ENCODE results near the gene SLX4IP. TPM values are rescaled to one million over a fixed set of nuclear protein-coding genes. Genes with fewer than 3 reads are reported as not detected.

The SLX4IP gene
- total RNA-seq, 1 experiment from 2014 or later, result 5.4 TPM

DNA sequence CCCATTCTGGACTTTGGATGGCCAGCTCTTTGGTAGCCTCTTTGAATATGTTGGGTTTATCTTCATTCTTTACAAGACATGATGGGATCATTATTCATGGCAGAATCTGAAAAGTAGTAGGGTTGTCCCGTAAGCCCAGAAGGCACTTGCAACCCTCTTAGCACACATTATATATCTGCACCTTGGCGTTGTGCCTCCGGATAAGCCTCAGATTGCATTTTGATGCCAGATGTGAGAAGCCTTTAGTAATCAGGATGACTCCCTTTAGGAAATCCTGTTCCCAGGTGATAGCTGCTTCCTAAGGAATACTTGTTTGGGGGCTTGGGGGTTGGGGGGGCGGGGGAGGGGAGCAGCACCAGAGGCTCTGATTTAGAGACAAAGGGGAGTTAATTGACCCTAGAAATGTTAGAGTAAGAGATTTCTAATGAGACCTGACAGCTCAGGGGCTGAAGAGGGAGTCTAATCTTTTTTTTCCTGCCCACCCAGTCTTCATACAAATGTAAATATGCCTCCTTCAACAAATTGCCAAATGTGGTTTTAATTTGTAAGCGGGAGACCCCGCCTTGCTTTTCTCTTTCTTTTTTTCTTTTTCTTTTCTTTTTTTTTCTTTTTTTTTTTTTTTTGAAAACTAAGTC lies 183.6 kb downstream of the SLX4IP start:
- TF ChIP-seq, protein P1, sequence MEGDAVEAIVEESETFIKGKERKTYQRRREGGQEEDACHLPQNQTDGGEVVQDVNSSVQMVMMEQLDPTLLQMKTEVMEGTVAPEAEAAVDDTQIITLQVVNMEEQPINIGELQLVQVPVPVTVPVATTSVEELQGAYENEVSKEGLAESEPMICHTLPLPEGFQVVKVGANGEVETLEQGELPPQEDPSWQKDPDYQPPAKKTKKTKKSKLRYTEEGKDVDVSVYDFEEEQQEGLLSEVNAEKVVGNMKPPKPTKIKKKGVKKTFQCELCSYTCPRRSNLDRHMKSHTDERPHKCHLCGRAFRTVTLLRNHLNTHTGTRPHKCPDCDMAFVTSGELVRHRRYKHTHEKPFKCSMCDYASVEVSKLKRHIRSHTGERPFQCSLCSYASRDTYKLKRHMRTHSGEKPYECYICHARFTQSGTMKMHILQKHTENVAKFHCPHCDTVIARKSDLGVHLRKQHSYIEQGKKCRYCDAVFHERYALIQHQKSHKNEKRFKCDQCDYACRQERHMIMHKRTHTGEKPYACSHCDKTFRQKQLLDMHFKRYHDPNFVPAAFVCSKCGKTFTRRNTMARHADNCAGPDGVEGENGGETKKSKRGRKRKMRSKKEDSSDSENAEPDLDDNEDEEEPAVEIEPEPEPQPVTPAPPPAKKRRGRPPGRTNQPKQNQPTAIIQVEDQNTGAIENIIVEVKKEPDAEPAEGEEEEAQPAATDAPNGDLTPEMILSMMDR (IDR thresholded peaks at IDR 0.05; ENCODE audit: unreplicated experiment), result no peak

DNA sequence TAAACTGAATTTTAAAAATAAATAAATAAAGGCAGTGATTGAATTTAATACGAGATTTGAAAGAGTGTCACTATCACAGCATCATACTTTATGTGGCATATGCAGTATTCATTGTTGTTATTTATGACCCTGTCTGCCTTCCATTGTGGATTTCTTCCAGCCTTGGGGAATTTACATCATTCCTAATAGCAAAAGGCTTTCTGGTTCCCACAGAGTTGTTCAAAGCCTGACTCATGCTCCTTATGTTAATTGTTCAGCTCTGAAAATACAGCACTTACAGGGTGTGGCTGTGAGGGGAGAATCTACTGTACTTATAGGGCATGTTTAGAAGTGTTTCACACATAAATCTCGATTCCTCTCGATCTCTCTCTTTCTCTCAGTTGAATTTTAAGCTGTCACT lies 184.3 kb downstream of the SLX4IP start:
- intact Hi-C loops (cut with micrococcal nuclease; ENCODE audit: unreplicated experiment), result no loop called here
- BruUV-seq (replicated peaks), result no TSS peak
- CTCF ChIA-PET, result interaction anchor here (0.6 kb wide), 1 partner anchor 1831 kb away, joined by 3 read pairs; no protein-coding TSS in a partner anchor

More for the DNA sequence above, 183.6 kb downstream of the SLX4IP start:
- Mint-ChIP-seq H3K4me1 (ENCODE audit: low read depth, unreplicated experiment) (no peaks in the 10 kb centered on the region), H3K27ac (ENCODE audit: unreplicated experiment) (no peak overlapping the region), H3K4me3 (ENCODE audit: low read depth, unreplicated experiment) (no peak overlapping the region), H3K27me3 (ENCODE audit: unreplicated experiment) (no peaks in the 10 kb centered on the region), H3K36me3 (ENCODE audit: insufficient read depth, unreplicated experiment) (no peaks in the 10 kb centered on the region), H3K9me3 (ENCODE audit: low read depth, unreplicated experiment) (peaks cover 3% of the 10 kb centered on the region)
- no peak for DNase-seq
- intact Hi-C loops (cut with micrococcal nuclease; ENCODE audit: unreplicated experiment), result no loop called here
- no TSS peak for BruUV-seq (replicated peaks)
- CTCF ChIA-PET, result no interaction called here

DNA sequence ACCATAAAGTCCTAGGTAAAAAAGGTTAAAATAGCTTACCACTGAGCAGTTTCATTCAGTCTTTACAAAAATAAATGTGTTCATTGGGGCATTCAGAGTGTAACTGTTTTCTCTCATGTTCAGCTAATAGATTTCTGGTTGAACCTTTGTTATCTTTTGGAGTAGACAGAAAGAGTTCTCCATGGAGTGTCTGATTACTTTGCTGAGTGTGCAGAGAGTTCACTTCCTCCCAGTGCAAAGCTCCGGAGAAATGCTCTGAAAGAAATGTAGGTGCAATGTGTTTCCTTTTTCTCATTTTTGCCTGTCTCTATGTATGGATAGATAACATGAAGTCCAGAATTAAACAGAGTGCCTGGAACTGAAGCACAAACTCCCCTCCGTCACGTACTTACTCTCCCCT lies 186.0 kb downstream of the SLX4IP start:
- CTCF ChIA-PET, result no interaction called here

More for the DNA sequence above, 184.3 kb downstream of the SLX4IP start:
- H3K36me3 Mint-ChIP-seq (ENCODE audit: insufficient read depth, unreplicated experiment), result no peaks in the 10 kb centered on the region
- TF ChIP-seq, protein P1 (IDR thresholded peaks at IDR 0.05; ENCODE audit: unreplicated experiment), result no peak
- DNase-seq, result no peak
- H3K27me3 Mint-ChIP-seq (ENCODE audit: unreplicated experiment), result no peaks in the 10 kb centered on the region
- H3K27ac Mint-ChIP-seq (ENCODE audit: unreplicated experiment), result no peak overlapping the region
- H3K4me1 Mint-ChIP-seq (ENCODE audit: low read depth, unreplicated experiment), result no peaks in the 10 kb centered on the region
- no peak overlapping the region for H3K4me3 Mint-ChIP-seq (ENCODE audit: low read depth, unreplicated experiment)
- H3K9me3 Mint-ChIP-seq (ENCODE audit: low read depth, unreplicated experiment), result peaks cover 3% of the 10 kb centered on the region

DNA sequence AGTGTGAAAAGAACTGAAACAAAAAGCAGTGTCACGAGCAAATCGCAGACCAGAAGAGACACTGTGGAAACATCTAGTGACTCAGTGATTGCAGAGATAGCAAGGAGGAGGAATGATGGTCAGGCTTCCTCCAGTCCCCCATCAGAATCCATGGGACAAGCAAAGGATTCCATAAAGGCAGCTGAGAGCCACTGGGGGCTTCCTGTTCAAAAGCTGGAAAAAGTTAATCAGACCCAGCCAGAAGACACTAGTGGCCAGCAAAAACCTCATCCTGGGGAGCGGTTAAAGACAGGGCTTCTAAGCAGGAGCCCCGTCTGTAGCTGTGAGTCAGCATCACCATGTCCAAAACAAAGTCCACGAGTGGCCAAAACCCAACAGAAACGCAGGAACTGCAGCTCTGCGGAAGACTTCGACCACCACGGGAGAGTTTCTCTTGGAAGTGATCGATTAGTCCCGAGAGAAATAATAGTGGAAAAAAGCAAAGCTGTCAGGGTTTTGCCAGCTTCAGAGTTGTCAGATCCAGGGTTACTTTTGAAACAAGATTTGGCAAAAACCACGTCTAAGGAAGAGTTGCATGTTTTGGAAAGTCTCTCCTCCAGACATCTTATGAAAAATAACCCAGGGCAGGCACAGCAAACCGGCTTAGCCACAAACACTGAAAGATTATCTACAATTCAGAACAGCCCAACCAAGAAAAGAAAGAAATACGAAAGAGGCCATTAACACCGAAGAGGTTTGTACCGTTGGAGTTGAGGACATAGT lies 187.7 kb downstream of the SLX4IP start:
- BruUV-seq (replicated peaks), result no TSS peak
- Mint-ChIP-seq H3K27me3 (ENCODE audit: unreplicated experiment) (no peaks in the 10 kb centered on the region), H3K4me3 (ENCODE audit: low read depth, unreplicated experiment) (no peak overlapping the region), H3K27ac (ENCODE audit: unreplicated experiment) (no peak overlapping the region), H3K4me1 (ENCODE audit: low read depth, unreplicated experiment) (no peaks in the 10 kb centered on the region), H3K9me3 (ENCODE audit: low read depth, unreplicated experiment) (no peaks in the 10 kb centered on the region), H3K36me3 (ENCODE audit: insufficient read depth, unreplicated experiment) (no peaks in the 10 kb centered on the region)
- intact Hi-C loops (cut with micrococcal nuclease; ENCODE audit: unreplicated experiment), result no loop called here
- TF ChIP-seq, protein P1 (IDR thresholded peaks at IDR 0.05; ENCODE audit: unreplicated experiment), result no peak
- DNase-seq, result no peak
- CTCF ChIA-PET, result interaction anchor here (0.6 kb wide), 1 partner anchor 1975 kb away, joined by 11 read pairs; no protein-coding TSS in a partner anchor

More for the DNA sequence above, 186.0 kb downstream of the SLX4IP start:
- no peaks in the 10 kb centered on the region for H3K36me3 Mint-ChIP-seq (ENCODE audit: insufficient read depth, unreplicated experiment)
- TF ChIP-seq, protein P1 (IDR thresholded peaks at IDR 0.05; ENCODE audit: unreplicated experiment), result no peak
- no peak overlapping the region for H3K4me3 Mint-ChIP-seq (ENCODE audit: low read depth, unreplicated experiment)
- intact Hi-C loops (cut with micrococcal nuclease; ENCODE audit: unreplicated experiment), result no loop called here
- H3K27me3 Mint-ChIP-seq (ENCODE audit: unreplicated experiment), result no peaks in the 10 kb centered on the region
- no peaks in the 10 kb centered on the region for H3K4me1 Mint-ChIP-seq (ENCODE audit: low read depth, unreplicated experiment)
- no peak for DNase-seq
- no peak overlapping the region for H3K27ac Mint-ChIP-seq (ENCODE audit: unreplicated experiment)
- H3K9me3 Mint-ChIP-seq (ENCODE audit: low read depth, unreplicated experiment), result peaks cover 3% of the 10 kb centered on the region
- no TSS peak for BruUV-seq (replicated peaks)
